Endodermal cell (in vitro differentiated cells): ENCODE measurements around the gene CPTP. TPM values are rescaled to one million over a fixed set of nuclear protein-coding genes. Genes with fewer than 3 reads are reported as not detected.

Source experiments
- DNase-seq: peaks from one replicate; pipeline ENCODE4 v3.0.0-alpha.2; 2017
- H3K27ac ChIP-seq: 2 replicates; pipeline ENCODE4 v1.5.1; 2013; ENCODE audit warnings: mild to moderate bottlenecking, low read depth, low read length, moderate library complexity
- H3K27me3 ChIP-seq: 2 replicates; pipeline ENCODE4 v1.6.1; 2013; ENCODE audit warnings: mild to moderate bottlenecking, low read length, moderate library complexity; ENCODE audit not compliant: insufficient read depth, control insufficient read depth, poor library complexity, severe bottlenecking
- H3K36me3 ChIP-seq: 2 replicates; pipeline ENCODE4 v1.7.0; 2013; ENCODE audit warnings: mild to moderate bottlenecking, low read length, moderate library complexity; ENCODE audit not compliant: control insufficient read depth, insufficient read depth
- H3K4me1 ChIP-seq: one replicate; pipeline ENCODE4 v1.7.0; 2013; ENCODE audit warnings: low read length; ENCODE audit not compliant: control insufficient read depth, insufficient read depth
- H3K4me3 ChIP-seq: 2 replicates; pipeline ENCODE4 v1.5.1; 2013; ENCODE audit warnings: mild to moderate bottlenecking, low read length, moderate library complexity
- H3K9ac ChIP-seq: 2 replicates; pipeline ENCODE4 v1.6.1; 2013; ENCODE audit warnings: mild to moderate bottlenecking, low read length, moderate library complexity; ENCODE audit not compliant: poor library complexity, severe bottlenecking; ENCODE audit errors: extremely low read depth
- H3K9me3 ChIP-seq: 2 replicates; pipeline ENCODE4 v1.6.1; 2013; ENCODE audit warnings: mild to moderate bottlenecking, low read length, moderate library complexity; ENCODE audit not compliant: control insufficient read depth
- H3K27ac Mint-ChIP-seq: 2 replicates; pipeline ENCODE4 v1.8.0; 2020; ENCODE audit warnings: mixed read lengths
- H3K27me3 Mint-ChIP-seq: 2 replicates; pipeline ENCODE4 v1.8.0; 2021; ENCODE audit warnings: mild to moderate bottlenecking, mixed read lengths; ENCODE audit not compliant: insufficient read depth
- H3K36me3 Mint-ChIP-seq: 2 replicates; pipeline ENCODE4 v1.8.0; 2020; ENCODE audit warnings: low read depth, mixed read lengths
- H3K4me1 Mint-ChIP-seq: 2 replicates; pipeline ENCODE4 v1.8.0; 2020; ENCODE audit warnings: mixed read lengths
- H3K4me3 Mint-ChIP-seq: 2 replicates; pipeline ENCODE4 v1.8.0; 2020; ENCODE audit warnings: mild to moderate bottlenecking, moderate library complexity, mixed read lengths
- H3K9me3 Mint-ChIP-seq: 2 replicates; pipeline ENCODE4 v1.8.0; 2020; ENCODE audit warnings: mild to moderate bottlenecking, mixed read lengths
- CTCF ChIP-seq: fragments of 200-600 bp; sonication (generic); conservative IDR thresholded peaks from 2 replicates; pipeline ENCODE4 v1.5.0; 2021; ENCODE audit warnings: antibody characterized with exemption, mild to moderate bottlenecking
- WGBS, 2 experiments: methylation state at CpG; one replicate each; pipeline versions ENCODE4 v1.1.5 to v1.1.7; 2013; ENCODE audit warnings: missing lambda C conversion rate in 2 of 2, mixed read lengths in 1 of 2; ENCODE audit not compliant: insufficient coverage in 1 of 2, insufficient read length in 1 of 2; 5-methylcytosine and 5-hydroxymethylcytosine counted together
- total RNA-seq, 2 donors: library from RNA; stranded (reverse); fragmentation: NEBNext Ultra II Directional in 1 of 2; extraction: Animal tissue kit (Norgen Biotek cat#: 25700) in 1 of 2; gene quantifications; 2 replicates in 1 of 2; 3 replicates in 1 of 2; pipeline ENCODE4 v1.2.1, GENCODE V29; 2021

Gene CPTP
- total RNA-seq, 2 donors from 2014 or later: 12.0 to 13.6 TPM

- H3K4me1 Mint-ChIP-seq: no peaks in the 10 kb centered on the region
- H3K27ac Mint-ChIP-seq: no peak overlapping the region
- no peak for TF ChIP-seq CTCF
- Histone ChIP-seq H3K9me3 (no peaks in the 10 kb centered on the region), H3K27me3 (no peaks in the 10 kb centered on the region), H3K4me3 (no peak overlapping the region), H3K9ac (no peak overlapping the region), H3K27ac (no peak overlapping the region), H3K4me1 (no peaks in the 10 kb centered on the region), H3K36me3 (no peaks in the 10 kb centered on the region)
- peak; percentile 50 for DNase-seq
- WGBS, 2 experiments: 90 to 93% methylated on average over 32 to 50 of the region's 50 CpGs
- H3K36me3 Mint-ChIP-seq: no peaks in the 10 kb centered on the region
- no peak overlapping the region for H3K4me3 Mint-ChIP-seq
- peaks cover 2% of the 10 kb centered on the region for H3K9me3 Mint-ChIP-seq
- H3K27me3 Mint-ChIP-seq: no peaks in the 10 kb centered on the region
Measured at GRCh38 chr1:1286313-1287261, 38.0 kb upstream of the CPTP start.

GRCh38 chr1:1287288-1288110, 37.1 kb upstream of the CPTP start:
- WGBS, 2 experiments: 91 to 93% methylated on average over 26 to 46 of the region's 46 CpGs
- Histone ChIP-seq H3K36me3 (no peaks in the 10 kb centered on the region), H3K27ac (no peak overlapping the region), H3K9ac (no peak overlapping the region), H3K4me3 (no peak overlapping the region), H3K9me3 (no peaks in the 10 kb centered on the region), H3K4me1 (no peaks in the 10 kb centered on the region), H3K27me3 (no peaks in the 10 kb centered on the region)
- Mint-ChIP-seq H3K4me3 (no peak overlapping the region), H3K4me1 (no peaks in the 10 kb centered on the region), H3K36me3 (no peaks in the 10 kb centered on the region), H3K27ac (no peak overlapping the region), H3K9me3 (peaks cover 2% of the 10 kb centered on the region), H3K27me3 (no peaks in the 10 kb centered on the region)
- no peak for TF ChIP-seq CTCF
- DNase-seq: no peak

- Mint-ChIP-seq H3K4me3 (no peak overlapping the region), H3K36me3 (no peaks in the 10 kb centered on the region), H3K4me1 (no peaks in the 10 kb centered on the region), H3K27ac (no peak overlapping the region), H3K9me3 (peaks cover 2% of the 10 kb centered on the region), H3K27me3 (no peaks in the 10 kb centered on the region)
- WGBS, 2 experiments: 76 to 77% methylated on average over 6 to 15 of the region's 15 CpGs
- Histone ChIP-seq H3K4me1 (no peaks in the 10 kb centered on the region), H3K27ac (no peak overlapping the region), H3K36me3 (no peaks in the 10 kb centered on the region), H3K4me3 (no peak overlapping the region), H3K27me3 (no peaks in the 10 kb centered on the region), H3K9me3 (no peaks in the 10 kb centered on the region), H3K9ac (no peak overlapping the region)
- peak; percentile 94 for DNase-seq
- TF ChIP-seq CTCF: peak; percentile 73
Measured at GRCh38 chr1:1290238-1290731, 34.3 kb upstream of the CPTP start.
